Cardiac fibroblast (primary cell): Measurements from ENCODE around the gene COPB1.

Experiments used
- DNase-seq, 2 donors: peaks; one replicate each; pipeline versions ENCODE4 v3.0.0 to v3.0.0-alpha.2; 2010; ENCODE audit warnings: low read depth in 2 of 2
- H3K4me3 ChIP-seq, 2 donors: replicated peaks in 1 of 2; 1 replicate in 1 of 2; 2 replicates in 1 of 2; pipeline ENCODE4 v1.5.1; 2011; ENCODE audit warnings: low read depth in 2 of 2, low read length in 2 of 2, mild to moderate bottlenecking in 2 of 2, moderate library complexity in 1 of 2
- CTCF ChIP-seq: IDR thresholded peaks from one replicate; pipeline ENCODE4 v1.5.1; 2011; ENCODE audit warnings: low read depth, mild to moderate bottlenecking, low read length, inconsistent platforms

The COPB1 gene

DNA sequence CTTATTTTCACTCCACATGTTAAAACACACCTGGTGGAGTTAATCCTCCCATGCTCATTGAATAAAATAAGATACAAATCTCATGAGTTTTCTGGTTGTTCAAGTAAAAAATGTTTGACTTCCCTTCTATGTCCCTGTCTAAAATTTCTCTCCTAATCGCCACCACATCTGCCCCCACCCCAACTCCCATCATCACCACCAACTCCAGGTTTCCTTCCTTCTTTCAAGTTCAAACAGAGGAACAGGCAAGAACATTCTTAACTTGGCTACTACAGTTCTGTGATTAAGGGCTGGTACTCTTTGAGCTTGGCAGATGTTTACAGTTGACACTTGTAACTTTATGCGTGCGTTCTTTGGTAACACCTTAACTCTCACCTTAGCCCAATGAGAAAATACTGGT, 29.7 kb upstream of the COPB1 start:
- DNase-seq, result no peak
- TF ChIP-seq CTCF, result no peak

DNA sequence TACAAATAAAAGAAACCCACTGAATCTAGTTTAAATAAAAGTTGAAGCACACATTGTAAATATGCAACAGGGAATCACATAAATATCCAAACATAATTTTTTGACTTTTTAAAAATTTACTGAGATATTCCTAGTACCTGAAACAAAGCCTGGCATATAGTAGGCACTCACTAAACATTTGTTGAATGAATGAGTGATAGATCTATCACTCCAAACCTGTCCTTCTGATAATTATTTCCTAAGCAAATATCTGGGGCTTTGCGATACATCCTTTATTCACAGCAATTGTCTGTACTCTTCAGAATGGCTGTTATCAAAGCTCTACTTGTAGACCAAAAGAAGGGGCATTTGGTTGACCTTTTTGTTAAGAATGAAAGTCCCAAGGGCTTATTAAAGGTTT, 23.2 kb upstream of the COPB1 start:
- DNase-seq, result no peak
- no peak overlapping the region for H3K4me3 ChIP-seq
- no peak for TF ChIP-seq CTCF

More for the DNA sequence above, 29.7 kb upstream of the COPB1 start:
- no peak overlapping the region for H3K4me3 ChIP-seq

- TF ChIP-seq CTCF, result no peak
- no peak overlapping the region for H3K4me3 ChIP-seq
- DNase-seq, result no peak
Observed at GRCh38 chr11:14522245-14522644, 22.6 kb upstream of the COPB1 start.

DNA sequence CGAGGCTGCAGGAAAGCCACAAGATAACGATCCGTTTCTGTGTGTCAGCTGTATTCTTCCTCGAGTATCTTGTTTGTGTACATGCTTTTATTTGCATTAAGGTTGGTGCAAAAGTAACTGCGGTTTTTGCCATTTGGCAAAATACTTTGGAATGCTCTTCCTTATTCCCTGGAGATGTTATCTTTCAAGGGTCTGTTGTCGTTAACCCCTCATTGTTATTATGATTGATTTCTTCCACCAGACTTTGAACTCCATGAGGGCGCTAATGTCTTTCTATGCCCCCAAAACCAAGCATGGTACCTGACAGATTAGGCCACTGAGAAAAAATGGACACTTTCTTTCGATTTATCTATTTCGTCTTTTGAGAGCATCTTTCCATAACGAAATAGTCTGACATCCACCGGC, 21.1 kb upstream of the COPB1 start:
- no peak for DNase-seq
- H3K4me3 ChIP-seq, result peak overlapping the region; percentile 76 to 91
- no peak for TF ChIP-seq CTCF

- no peak for TF ChIP-seq CTCF
- peak within 1 kb of the TSS; percentile 76 to 91 for H3K4me3 ChIP-seq
- DNase-seq, result peak; percentile 96 to 97
Observed at GRCh38 chr11:14519917-14520746, 20.5 kb upstream of the COPB1 start, which contains the start of gene PSMA1. TSS of gene PSMA1 (minus strand) at chr11:14520386. CDS start at chr11:14520299, 87 bp downstream.

DNA sequence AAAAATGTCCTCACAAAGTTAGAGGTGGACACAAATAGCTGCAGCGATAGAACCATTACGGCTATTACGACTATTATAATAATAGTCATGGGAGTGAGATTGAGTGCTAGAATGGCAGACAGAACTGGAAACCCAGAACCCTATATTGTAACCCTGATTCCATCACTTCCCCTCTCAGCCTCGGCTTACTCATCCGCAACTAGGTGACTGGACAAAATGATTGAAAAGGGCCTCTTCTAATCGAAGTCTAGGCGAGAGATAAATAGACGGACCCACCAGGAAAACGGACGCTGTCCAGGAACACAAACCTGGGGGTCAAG, 19.9 kb upstream of the COPB1 start:
- peak in 1 of 2 donors; percentile 57 for DNase-seq
- peak overlapping the region; percentile 76 to 91 for H3K4me3 ChIP-seq
- TF ChIP-seq CTCF, result no peak
